Trophoblast cell (in vitro differentiated cells and primary cell): ENCODE measurements around the gene A4GALT.
A peak's percentile ranks its signal among the peaks of the same experiment; 100 is the strongest.
"Not testable (repeated sequence)": the region's sequence is repeated elsewhere in the genome, so short reads cannot be mapped to it uniquely, and the experiment has no call there.

ENCODE experiments used
- DNase-seq, 2 donors: peaks; one replicate each; pipeline ENCODE4 v3.0.0-alpha.2; 2016
- H2AFZ ChIP-seq: 2 replicates; pipeline ENCODE4 v1.6.1; 2013; ENCODE audit warnings: low read length, moderate library complexity, mild to moderate bottlenecking; ENCODE audit not compliant: insufficient read depth, poor library complexity
- H2AK5ac ChIP-seq: 2 replicates; pipeline ENCODE4 v1.6.1; 2013; ENCODE audit warnings: mild to moderate bottlenecking, low read length
- H2BK120ac ChIP-seq: 2 replicates; pipeline ENCODE4 v1.6.1; 2013; ENCODE audit warnings: low read length, mild to moderate bottlenecking, moderate library complexity; ENCODE audit not compliant: insufficient read depth, poor library complexity
- H2BK12ac ChIP-seq: 2 replicates; pipeline ENCODE4 v1.6.1; 2013; ENCODE audit warnings: mild to moderate bottlenecking, low read length, moderate library complexity
- H2BK5ac ChIP-seq: 2 replicates; pipeline ENCODE4 v1.6.1; 2013; ENCODE audit warnings: low read length, low read depth, moderate library complexity, mild to moderate bottlenecking; ENCODE audit not compliant: poor library complexity
- H3K14ac ChIP-seq: 2 replicates; pipeline ENCODE4 v1.6.1; 2013; ENCODE audit warnings: mild to moderate bottlenecking, low read length
- H3K18ac ChIP-seq: 2 replicates; pipeline ENCODE4 v1.6.1; 2013; ENCODE audit warnings: mild to moderate bottlenecking, low read length
- H3K23ac ChIP-seq: 2 replicates; pipeline ENCODE4 v1.6.1; 2013; ENCODE audit warnings: low read length
- H3K27ac ChIP-seq: 2 replicates; pipeline ENCODE4 v1.5.1; 2013; ENCODE audit warnings: low read depth, mild to moderate bottlenecking, inconsistent platforms, low read length, moderate library complexity
- H3K27me3 ChIP-seq: 2 replicates; pipeline ENCODE4 v1.6.1; 2013; ENCODE audit warnings: inconsistent platforms, mild to moderate bottlenecking, low read length, moderate library complexity; ENCODE audit not compliant: insufficient read depth
- H3K36me3 ChIP-seq, 2 experiments: 1 replicate in 1 of 2; 2 replicates in 1 of 2; pipeline ENCODE4 v1.6.1; 2013; ENCODE audit warnings: low read length in 2 of 2, mild to moderate bottlenecking in 2 of 2, moderate library complexity in 1 of 2; ENCODE audit not compliant: insufficient read depth in 2 of 2, control insufficient read depth in 1 of 2
- H3K4ac ChIP-seq: 2 replicates; pipeline ENCODE4 v1.6.1; 2013; ENCODE audit warnings: low read depth, mild to moderate bottlenecking, low read length, moderate library complexity
- H3K4me1 ChIP-seq, 2 experiments: 1 replicate in 1 of 2; 2 replicates in 1 of 2; pipeline ENCODE4 v1.6.1; 2013; ENCODE audit warnings: low read length in 2 of 2, mild to moderate bottlenecking in 2 of 2, moderate library complexity in 1 of 2; ENCODE audit not compliant: insufficient read depth in 2 of 2, control insufficient read depth in 1 of 2
- H3K4me2 ChIP-seq: 2 replicates; pipeline ENCODE4 v1.6.1; 2013; ENCODE audit warnings: inconsistent platforms, mild to moderate bottlenecking, low read length, moderate library complexity
- H3K4me3 ChIP-seq: 2 replicates; pipeline ENCODE4 v1.5.1; 2013; ENCODE audit warnings: mild to moderate bottlenecking, low read depth, low read length, inconsistent platforms
- H3K79me1 ChIP-seq: one replicate; pipeline ENCODE4 v1.6.1; 2013; ENCODE audit warnings: low read length
- H3K79me2 ChIP-seq: 2 replicates; pipeline ENCODE4 v1.6.1; 2013; ENCODE audit warnings: low read length, mild to moderate bottlenecking; ENCODE audit not compliant: control insufficient read depth, insufficient read depth, poor library complexity
- H3K9ac ChIP-seq: 2 replicates; pipeline ENCODE4 v1.6.1; 2013; ENCODE audit warnings: mild to moderate bottlenecking, low read length
- H3K9me3 ChIP-seq: 2 replicates; pipeline ENCODE4 v1.6.1; 2013; ENCODE audit warnings: low read depth, mild to moderate bottlenecking, control low read depth, inconsistent platforms, low read length; ENCODE audit not compliant: insufficient read depth
- H4K12ac ChIP-seq: 2 replicates; pipeline ENCODE4 v1.6.1; 2013; ENCODE audit warnings: low read depth, mild to moderate bottlenecking, low read length, moderate library complexity
- H4K8ac ChIP-seq: 2 replicates; pipeline ENCODE4 v1.6.1; 2013; ENCODE audit warnings: low read depth, mild to moderate bottlenecking, low read length, moderate library complexity
- H4K91ac ChIP-seq: one replicate; pipeline ENCODE4 v1.6.1; 2013; ENCODE audit warnings: low read depth, mild to moderate bottlenecking, low read length, moderate library complexity
- WGBS: extraction: QIAGEN DNeasy Blood & Tissue Kit; methylation state at CpG from one replicate; pipeline ENCODE4 v1.1.7; 2013; ENCODE audit warnings: missing lambda C conversion rate; ENCODE audit not compliant: insufficient read length, insufficient coverage; ENCODE audit errors: extremely low coverage; 5-methylcytosine and 5-hydroxymethylcytosine counted together

Gene A4GALT

DNA sequence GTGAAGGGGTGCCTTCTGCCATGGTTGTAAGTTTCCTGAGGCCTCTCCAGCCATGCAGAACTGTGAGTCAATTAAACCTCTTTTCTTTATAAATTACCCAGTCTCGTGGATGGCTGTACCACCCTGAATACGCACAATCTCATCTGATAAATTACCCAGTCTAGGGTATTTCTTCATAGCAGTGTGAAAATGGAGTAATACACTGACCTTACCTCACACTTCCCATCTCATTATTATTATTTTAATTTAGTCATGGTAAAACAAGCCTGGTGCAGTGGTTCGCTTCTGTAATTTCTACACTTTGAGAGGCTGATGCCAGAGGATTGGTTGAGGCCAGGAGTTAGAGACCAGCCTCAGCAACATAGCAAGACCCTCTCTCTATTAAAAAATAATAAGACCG, 41.0 kb downstream of the A4GALT start:
- no peak overlapping the region for H3K9ac ChIP-seq
- H3K4me2 ChIP-seq: no peak overlapping the region
- H3K4me3 ChIP-seq: no peak overlapping the region
- no peak overlapping the region for H2BK12ac ChIP-seq
- H2BK120ac ChIP-seq: no peak overlapping the region
- no peak overlapping the region for H3K23ac ChIP-seq
- WGBS: no CpG with 5 or more reads among the region's 4 CpGs
- no peak overlapping the region for H4K12ac ChIP-seq
- no peak overlapping the region for H3K14ac ChIP-seq
- H2BK5ac ChIP-seq: no peak overlapping the region
- H3K4ac ChIP-seq: no peak overlapping the region
- H2AK5ac ChIP-seq: no peak overlapping the region
- H3K18ac ChIP-seq: no peak overlapping the region
- DNase-seq: no peak
- no peak overlapping the region for H3K27ac ChIP-seq
- no peak overlapping the region for H4K8ac ChIP-seq
- no peaks in the 10 kb centered on the region for H3K36me3 ChIP-seq
- peaks cover 7% of the 10 kb centered on the region for H3K9me3 ChIP-seq
- H3K4me1 ChIP-seq: peaks cover 6 to 8% of the 10 kb centered on the region in 2 experiments
- no peak overlapping the region for H2AFZ ChIP-seq
- H3K27me3 ChIP-seq: no peaks in the 10 kb centered on the region
- no peak overlapping the region for H4K91ac ChIP-seq
- no peaks in the 10 kb centered on the region for H3K79me2 ChIP-seq
- peaks cover 4% of the 10 kb centered on the region for H3K79me1 ChIP-seq

DNA sequence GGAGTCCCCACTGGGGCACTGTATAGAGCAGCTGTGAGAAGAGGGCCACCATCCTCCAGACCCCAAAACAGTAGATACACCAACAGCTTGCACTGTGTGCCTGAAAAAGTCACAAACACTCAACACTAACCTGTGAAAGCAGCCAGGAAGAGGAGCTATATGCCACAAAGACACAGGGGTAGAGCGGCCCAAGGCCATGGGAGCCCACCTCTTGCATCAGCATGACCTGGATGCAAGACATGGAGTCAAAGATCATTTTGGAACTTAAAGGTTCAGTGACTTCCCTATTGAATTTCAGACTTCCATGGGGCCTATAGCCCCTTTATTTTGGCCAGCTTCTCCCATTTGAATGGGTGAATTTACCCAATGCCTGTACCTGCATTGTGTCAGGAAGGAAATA, 41.8 kb downstream of the A4GALT start:
- H3K4me2 ChIP-seq: no peak overlapping the region
- H4K8ac ChIP-seq: no peak overlapping the region
- no peaks in the 10 kb centered on the region for H3K79me2 ChIP-seq
- H3K27me3 ChIP-seq: no peaks in the 10 kb centered on the region
- H3K4me1 ChIP-seq: peaks cover 6 to 8% of the 10 kb centered on the region in 2 experiments
- no peak overlapping the region for H3K14ac ChIP-seq
- peaks cover 7% of the 10 kb centered on the region for H3K9me3 ChIP-seq
- no peak overlapping the region for H4K91ac ChIP-seq
- no peak overlapping the region for H2AFZ ChIP-seq
- H3K27ac ChIP-seq: no peak overlapping the region
- H3K9ac ChIP-seq: no peak overlapping the region
- H3K18ac ChIP-seq: no peak overlapping the region
- no peak overlapping the region for H3K4me3 ChIP-seq
- H4K12ac ChIP-seq: no peak overlapping the region
- no CpG with 5 or more reads among the region's 1 CpG for WGBS
- H3K79me1 ChIP-seq: peaks cover 4% of the 10 kb centered on the region
- no peak for DNase-seq
- no peak overlapping the region for H2BK120ac ChIP-seq
- H2AK5ac ChIP-seq: no peak overlapping the region
- H2BK12ac ChIP-seq: no peak overlapping the region
- H3K36me3 ChIP-seq: no peaks in the 10 kb centered on the region
- H2BK5ac ChIP-seq: no peak overlapping the region
- H3K4ac ChIP-seq: no peak overlapping the region
- H3K23ac ChIP-seq: no peak overlapping the region

DNA sequence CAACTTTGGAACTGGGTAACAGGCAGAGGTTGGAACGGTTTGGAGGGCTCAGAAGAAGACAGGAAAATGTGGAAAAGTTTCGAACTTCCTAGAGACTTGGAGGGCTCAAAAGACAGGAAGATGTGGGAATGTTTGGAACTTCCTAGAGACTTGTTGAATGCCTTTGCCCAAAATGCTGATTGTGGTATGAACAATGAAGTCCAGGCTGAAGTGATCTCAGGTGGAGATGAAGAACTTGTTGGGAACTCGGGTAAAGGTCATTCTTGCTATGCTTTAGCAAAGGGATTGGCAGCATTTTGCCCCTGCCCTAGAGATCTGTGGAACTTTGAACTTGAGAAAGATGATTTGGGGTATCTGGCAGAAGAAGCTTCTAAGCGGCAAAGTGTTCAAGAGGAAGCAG, 42.7 kb downstream of the A4GALT start:
- H3K14ac ChIP-seq, H3K9me3 ChIP-seq, H3K36me3 ChIP-seq, H2AK5ac ChIP-seq, H3K18ac ChIP-seq, H4K12ac ChIP-seq, H3K79me1 ChIP-seq, H3K27me3 ChIP-seq, H2BK5ac ChIP-seq, H3K9ac ChIP-seq, H2AFZ ChIP-seq, H3K4me1 ChIP-seq, H3K23ac ChIP-seq, H3K79me2 ChIP-seq, H2BK12ac ChIP-seq, H3K4me2 ChIP-seq, H4K91ac ChIP-seq, H3K4ac ChIP-seq, H2BK120ac ChIP-seq, H4K8ac ChIP-seq, H3K4me3 ChIP-seq, H3K27ac ChIP-seq: not testable (repeated sequence)
- WGBS: no CpG with 5 or more reads among the region's 4 CpGs
- peak in 1 of 2 donors; percentile 77 for DNase-seq

DNA sequence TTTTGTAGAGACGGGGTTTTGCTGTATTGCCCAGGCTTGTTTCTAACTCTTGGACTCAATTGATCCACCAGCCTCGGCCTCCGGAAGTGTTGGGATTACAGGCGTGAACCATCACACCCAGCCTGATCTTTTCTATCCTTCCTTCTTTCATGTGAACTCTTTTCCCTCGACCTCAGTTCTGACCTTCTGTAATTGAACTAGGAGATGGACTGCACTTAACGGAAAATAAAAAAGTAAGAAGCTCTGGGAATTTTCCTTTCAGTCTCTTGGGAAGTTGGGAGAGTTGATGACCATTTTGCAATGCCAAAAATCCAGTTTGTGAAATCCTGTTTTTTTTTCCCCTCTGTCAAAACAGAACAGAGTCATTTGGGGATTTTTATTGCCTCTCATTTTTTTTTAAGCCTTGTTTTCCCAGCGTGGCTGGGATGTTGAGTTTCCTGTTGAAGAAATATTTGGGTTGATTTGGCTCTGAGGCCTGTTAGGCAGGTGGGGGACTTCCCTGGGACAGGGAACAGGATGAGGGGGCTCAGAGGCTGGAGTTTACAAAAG, 44.5 kb downstream of the A4GALT start:
- Histone ChIP-seq H3K23ac (no peak overlapping the region), H4K91ac (no peak overlapping the region), H3K27me3 (no peaks in the 10 kb centered on the region), H2BK12ac (no peak overlapping the region), H3K79me2 (no peaks in the 10 kb centered on the region), H2BK120ac (no peak overlapping the region), H3K18ac (no peak overlapping the region), H3K9ac (no peak overlapping the region), H3K9me3 (peaks cover 7% of the 10 kb centered on the region), H3K27ac (no peak overlapping the region), H2AK5ac (no peak overlapping the region), H2BK5ac (no peak overlapping the region), H3K4me3 (no peak overlapping the region), H2AFZ (no peak overlapping the region), H4K8ac (no peak overlapping the region), H3K36me3 (no peaks in the 10 kb centered on the region), H4K12ac (no peak overlapping the region), H3K14ac (no peak overlapping the region), H3K79me1 (peaks cover 4% of the 10 kb centered on the region), H3K4me1 (peaks cover 6 to 8% of the 10 kb centered on the region in 2 experiments), H3K4ac (no peak overlapping the region), H3K4me2 (no peak overlapping the region)
- DNase-seq: peak in 1 of 2 donors; percentile 75
- WGBS: no CpG with 5 or more reads among the region's 7 CpGs
